GM21576 (cell line): ENCODE measurements around the gene CROCC2.

ENCODE experiments used
- ATAC-seq: cut with Tn5 transposase; IDR thresholded peaks from one replicate; pipeline ENCODE4 v1.9.1; 2021; ENCODE audit warnings: mild to moderate bottlenecking, moderate library complexity; ENCODE audit not compliant: unreplicated experiment

Gene CROCC2

DNA sequence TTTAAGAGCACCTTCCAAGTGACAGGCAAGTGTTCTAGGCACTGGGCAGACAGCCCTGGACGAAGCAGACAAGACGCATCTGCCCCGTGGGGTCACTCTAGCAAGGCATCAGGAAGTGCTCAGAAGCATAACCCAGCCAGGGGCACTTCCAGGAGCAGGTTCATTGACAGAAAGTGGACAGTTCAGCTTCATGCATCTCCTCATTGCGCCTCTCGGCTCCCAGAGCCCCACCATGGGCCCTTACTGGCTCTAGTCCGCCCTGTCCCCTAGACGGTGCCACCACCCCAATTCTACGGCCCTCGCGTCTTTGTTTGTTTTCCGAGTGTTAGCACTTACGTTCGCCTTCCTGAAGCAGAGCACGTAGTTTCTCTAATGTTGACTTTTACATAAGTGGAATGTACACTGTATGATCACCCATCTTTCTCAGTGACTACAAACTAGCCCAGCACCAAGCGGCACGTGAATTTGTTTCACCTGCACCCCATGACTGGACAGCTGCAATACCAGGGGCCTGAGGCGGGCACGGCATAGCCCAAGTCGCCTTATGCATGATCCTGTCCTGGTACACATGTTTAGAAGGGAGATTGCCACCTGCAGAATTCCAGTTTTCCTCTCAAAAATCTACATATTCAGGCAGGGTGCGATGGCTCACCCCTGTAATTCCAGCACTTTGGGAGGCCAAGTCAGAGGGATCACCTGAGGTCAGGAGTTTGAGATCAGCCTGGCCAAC, 125.5 kb downstream of the CROCC2 start:
- no peak for ATAC-seq

DNA sequence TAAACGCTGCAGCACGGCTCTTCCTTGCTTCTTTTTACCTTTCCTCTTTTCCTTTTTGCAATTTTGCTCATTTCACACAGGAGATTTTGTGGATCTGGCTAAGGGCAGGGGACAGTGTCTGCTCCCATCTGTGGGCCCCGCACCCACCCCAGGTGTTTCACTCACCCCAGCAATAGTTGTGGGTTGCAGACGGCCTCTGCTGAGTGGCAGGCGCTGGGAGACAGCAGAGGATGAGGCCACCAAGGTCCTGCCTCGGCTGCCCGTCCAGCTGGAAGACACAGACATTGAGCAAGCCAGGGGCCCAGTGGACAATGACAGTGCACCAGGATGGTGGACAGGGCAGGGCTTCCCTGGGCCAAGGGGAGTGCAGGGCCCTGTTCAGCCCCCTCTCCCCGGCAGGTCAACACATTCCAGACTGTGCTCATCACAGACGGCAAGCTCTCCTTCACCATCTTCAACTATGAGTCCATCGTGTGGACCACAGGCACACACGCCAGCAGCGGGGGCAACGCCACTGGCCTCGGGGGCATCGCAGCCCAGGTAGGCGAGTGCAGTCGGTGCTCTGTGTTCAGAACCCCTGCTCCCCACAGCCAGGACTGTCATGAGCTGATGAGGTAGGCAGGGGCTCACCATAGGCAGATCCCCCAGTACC, 127.3 kb downstream of the CROCC2 start:
- ATAC-seq = no peak

DNA sequence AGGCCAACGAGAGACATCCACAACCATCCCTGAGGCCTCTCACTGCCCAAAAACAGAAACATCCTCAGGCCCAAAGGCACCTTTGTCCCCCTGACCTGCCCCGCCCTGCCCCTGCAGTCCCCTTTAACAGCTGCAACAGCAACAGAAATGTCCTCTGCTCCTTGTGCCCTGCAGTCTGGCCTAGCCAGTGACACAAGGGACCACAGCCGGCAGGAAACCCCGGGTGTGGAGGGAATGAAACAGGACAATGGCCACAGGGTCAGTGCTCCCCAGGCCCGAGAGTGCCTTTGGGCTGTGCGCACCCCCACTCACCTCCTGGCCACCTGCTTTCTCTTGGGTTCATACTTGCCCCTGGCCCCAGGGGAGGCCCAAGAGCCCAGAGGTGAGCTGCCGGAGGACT, 127.9 kb downstream of the CROCC2 start:
- ATAC-seq = no peak

DNA sequence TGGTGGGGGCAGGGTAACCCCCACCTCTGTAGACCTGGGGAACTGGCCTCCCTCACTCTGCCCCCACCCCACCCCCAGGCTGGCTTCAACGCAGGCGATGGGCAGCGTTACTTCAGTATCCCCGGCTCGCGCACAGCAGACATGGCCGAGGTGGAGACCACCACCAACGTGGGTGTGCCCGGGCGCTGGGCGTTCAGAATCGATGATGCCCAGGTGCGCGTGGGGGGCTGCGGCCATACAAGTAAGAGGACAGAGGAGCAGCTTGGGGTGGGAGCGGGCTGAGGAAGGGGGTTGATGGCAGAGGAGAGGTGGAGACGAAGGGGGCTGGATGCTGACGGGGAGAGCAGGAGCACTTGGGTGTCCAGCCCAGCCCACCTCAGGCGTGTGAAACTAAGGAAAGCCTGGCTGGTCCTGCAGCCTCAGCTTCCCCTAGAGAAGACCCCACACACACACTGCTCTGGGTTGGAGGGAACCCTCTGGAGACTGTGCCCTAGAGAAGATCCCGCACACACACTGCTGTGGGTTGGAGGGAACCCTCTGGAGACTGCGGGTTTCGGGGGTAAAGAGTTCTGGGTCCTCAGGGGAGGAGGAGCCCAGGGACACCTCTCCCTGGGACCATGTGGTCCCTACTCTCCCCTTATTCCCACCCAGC, 128.5 kb downstream of the CROCC2 start:
- no peak for ATAC-seq

DNA sequence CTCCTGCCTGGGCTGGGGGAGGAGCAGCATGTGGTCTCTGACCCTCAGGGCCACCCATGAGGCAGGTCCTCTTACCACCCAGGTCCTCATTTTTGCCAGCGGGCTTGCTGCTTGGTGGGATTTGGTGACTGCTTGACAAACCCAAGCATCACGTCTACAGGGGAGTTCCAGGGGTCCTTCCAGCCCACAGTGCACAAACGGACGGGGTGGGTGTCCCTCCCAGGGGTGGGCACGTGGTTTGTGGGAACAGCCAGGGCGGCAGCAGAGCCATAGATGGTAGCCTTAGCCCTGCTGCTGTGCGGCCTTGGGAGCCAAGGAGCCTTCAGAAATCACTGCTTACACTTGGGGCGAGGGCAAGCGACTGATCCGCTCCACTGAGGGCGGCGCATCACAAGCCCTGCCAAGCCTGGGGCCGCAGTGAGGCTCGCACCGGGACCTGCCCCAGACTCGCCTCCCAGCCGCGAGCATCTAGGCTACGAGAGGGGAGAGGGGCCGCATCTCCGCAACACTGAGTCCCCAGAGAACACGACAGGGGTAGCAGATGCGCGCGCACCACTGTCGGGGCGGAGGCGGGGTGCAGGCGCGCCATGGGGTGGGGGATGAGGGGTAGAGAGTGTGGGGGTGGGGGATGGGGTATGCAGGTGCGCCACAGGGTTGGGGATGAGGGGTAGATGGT, 129.1 kb downstream of the CROCC2 start:
- ATAC-seq = no peak

DNA sequence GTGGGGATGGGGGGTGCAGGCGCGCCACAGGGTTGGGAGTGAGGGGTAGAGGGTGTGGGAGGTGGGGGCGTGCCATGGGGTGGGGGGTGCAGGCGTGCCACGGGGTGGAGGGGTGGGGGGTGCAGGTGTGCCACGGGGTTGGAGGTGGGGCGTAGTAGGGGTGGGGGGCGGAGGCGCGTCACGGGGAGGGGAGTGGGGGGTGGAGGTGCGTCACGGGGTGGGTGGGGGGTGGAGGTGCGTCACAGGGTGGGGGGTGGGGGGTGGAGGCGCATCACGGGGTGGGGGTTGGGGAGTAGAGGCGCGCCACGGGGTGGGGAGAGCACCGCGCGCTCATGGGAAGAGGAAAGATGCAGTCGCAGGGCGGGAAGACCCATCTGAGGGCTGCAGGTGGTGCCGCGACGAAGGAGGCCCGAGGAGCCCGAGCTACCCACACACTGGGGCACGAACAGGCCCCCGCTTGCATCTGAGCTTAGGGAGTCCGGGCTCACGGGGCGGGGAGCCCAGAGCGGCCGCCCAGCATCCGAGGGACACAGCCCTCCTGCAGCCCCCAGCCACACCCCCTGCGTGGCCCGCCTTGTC, 129.8 kb downstream of the CROCC2 start:
- no peak for ATAC-seq

DNA sequence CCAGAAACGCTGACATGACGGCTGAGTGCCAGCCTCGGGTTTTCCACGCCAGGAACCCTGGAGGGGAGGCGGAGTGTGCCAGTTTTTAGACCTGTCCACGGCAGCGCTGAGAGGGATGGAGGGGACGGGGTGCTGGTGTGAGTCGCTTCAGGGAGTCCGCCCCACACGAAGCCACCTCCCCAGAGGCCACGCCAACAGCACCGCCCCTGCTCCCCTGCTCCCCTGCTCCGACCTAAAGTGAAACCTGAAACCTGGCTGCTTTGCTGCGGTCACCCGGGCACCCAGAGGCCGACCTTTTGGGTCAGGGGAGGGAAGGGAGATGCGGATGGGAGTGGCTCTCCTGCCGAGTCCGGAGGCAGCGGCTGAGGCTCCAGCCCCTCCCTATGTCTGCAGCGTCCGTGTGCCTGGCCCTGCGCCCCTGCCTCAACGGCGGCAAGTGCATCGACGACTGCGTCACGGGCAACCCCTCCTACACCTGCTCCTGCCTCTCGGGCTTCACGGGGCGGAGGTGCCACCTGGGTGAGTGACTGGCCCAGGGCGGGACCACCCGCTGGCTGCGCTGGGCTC, 130.3 kb downstream of the CROCC2 start:
- ATAC-seq = peak; percentile 74

DNA sequence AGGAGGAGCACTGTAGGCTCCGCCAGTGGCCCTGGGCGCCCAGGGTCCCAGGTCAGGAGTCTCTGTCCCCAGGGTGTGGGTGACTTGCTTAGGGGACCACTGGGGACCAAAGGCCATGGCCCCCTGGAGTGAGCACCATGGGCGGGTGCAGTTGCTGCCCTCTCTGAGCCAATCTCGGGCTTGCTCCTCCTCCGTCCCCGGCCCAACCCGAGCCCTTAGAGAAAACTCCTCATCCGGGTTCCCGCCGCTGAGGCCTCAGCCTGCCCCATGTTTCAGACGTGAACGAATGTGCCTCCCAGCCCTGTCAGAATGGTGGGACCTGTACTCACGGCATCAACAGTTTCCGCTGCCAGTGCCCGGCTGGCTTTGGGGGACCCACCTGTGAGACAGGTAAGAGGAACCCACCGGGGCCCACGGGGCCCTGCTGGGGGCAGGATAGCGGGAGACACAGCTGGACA, 130.9 kb downstream of the CROCC2 start:
- peak; percentile 24 for ATAC-seq

DNA sequence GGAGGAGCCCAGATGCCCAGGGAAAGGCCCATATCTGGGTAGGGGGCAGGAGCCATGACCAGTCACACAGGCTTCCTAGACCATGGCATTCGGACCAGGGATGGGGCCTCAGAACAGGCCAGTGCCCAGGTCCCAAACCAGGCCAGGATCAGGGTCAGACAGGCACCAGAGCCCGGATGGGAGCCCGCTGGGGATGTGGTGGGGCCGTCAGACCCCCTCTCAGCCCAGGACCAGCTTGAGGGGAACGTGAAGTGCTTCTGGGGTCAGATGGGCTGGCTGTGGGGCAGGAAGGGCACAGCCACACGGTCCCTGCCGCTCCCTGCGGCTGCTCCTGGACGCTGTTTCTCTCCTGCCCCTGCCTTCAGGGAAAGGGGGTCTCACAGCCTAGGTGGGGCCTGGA, 131.4 kb downstream of the CROCC2 start:
- ATAC-seq = no peak

DNA sequence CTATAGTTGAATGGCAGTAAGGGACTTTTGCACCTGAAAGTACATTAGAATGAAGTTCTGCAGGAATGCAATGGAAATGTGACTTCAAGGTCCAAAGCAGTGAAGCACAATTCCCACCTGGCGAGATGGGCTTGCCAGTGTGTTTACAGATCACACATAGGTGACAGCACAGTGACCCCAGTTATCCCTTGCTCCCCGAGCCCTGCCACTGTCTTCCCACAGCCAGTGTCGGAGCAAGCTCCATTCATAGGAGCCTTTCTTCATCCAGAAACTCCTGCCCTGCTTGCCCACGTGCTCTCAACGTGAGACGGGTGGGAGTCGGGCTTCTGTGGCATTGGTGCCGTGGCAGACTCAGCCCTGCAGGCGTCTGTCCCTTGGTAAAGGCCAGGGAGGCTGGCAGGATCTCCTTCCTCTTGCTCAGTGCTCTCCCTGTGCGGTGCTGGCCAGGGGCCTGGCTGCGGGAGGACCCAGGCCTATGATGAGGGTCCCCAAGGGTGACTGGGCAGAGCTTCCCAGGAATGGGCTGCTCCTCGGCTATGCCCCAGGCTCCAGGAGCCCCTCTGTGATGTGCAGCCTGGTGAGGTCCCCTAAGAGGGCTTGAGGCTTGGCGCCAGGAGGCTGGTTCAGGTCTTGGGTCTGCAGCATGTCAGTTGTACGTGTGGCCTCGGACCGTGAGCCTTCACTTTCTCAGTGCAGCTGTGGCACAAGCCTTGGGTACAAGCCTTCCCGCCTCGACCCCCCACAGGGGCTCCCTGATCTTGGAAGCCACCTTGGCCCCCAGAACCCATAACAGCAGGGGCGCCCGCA, 132.4 kb downstream of the CROCC2 start:
- no peak for ATAC-seq

DNA sequence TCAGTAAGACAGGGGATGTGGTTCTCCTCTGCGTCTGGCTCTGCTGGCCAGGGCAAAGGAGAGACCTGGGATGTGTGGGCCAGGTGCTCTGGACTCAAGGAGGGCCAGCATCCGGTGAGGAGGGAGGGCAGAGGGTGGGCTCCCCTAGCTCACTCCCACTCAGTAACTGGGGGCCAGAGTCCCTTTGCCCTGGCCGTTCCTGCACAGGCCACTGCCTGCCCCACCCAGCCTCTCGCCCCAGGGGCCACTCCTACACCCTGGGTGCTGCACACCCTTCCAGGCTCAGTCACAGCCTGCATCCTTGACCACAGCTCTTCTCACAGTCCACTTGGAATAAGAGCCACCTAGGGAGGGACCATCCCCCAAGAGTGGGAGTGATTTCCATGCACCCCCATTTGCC, 133.3 kb downstream of the CROCC2 start:
- no peak for ATAC-seq

DNA sequence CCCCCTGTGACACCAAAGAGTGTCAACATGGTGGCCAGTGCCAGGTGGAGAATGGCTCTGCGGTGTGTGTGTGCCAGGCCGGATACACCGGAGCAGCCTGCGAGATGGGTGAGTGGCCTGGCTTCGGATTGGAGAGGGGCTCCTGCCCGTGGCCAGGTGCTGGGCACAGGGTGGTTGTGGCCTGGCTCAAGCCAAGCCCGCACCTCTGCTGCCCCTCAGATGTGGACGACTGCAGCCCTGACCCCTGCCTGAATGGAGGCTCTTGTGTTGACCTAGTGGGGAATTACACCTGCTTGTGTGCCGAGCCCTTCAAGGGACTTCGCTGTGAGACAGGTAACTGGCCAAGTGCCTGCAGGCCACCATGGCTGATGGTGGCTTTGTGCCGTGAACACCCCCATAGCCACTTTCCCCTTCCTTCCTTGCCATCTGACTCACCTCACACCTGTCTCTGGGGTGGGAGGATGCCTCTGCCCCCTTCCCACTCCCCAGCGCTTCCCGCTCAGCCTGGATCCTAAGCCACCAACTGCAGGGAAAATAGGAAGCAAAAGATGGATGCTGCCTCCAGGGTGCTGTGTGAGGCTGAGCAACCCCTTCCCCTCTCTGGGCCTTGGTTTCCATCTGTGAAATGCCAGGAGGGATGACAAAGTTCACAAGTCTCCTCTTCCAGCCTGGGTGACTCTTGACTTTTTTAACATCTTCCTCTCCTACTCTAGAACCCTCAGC, 134.1 kb downstream of the CROCC2 start:
- no peak for ATAC-seq

DNA sequence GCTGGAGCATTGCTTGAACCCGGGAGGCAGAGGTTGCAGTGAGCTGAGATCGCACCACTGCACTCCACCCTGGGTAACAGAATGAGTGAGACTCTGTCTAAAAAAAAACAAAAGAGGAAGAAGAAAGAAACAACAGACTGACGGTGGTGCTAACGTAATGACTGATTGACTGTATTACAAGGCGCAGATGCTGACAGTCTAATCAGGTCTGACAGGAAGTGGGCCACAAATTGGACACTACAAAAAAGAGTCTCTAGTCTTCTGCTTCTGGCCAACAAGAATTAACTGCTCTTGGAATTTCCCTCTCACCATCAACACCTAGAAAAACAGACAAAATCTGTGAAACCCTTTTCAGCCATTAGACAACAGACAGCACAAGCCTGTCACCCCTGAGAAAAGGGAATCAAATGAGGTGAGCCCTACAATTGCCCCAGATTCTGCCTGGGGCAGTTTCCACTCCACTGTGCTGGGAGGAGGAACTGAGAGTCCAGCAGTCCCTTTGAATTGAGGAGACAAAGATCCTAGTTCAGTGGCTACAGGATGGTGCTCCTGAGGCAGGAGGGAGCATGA, 135.5 kb downstream of the CROCC2 start:
- peak; percentile 45 for ATAC-seq
